Gastroesophageal sphincter (tissue), 4 donors: Measurements from ENCODE around the gene EIF3D. TPM values are rescaled to one million over a fixed set of nuclear protein-coding genes. Genes with fewer than 3 reads are reported as not detected.

ENCODE experiments used
- ATAC-seq: fragments of 150-250 bp; one replicate; pipeline ENCODE4 v1.9.1; 2016; ENCODE audit warnings: mild to moderate bottlenecking, moderate library complexity
- H3K27ac ChIP-seq, 4 donors: fragments of 200-600 bp; sonication (generic) in 3 of 4; 1 replicate in 3 of 4; 2 replicates in 1 of 4; pipeline ENCODE4 v1.5.1; 2016 to 2019
- H3K27me3 ChIP-seq: fragments of 200-600 bp; sonication (generic); one replicate; pipeline ENCODE4 v1.5.1; 2019
- H3K36me3 ChIP-seq, 2 donors: fragments of 200-600 bp; sonication (generic); one replicate each; pipeline ENCODE4 v1.5.1; 2019; ENCODE audit warnings: control low read depth in 1 of 2
- H3K4me1 ChIP-seq, 3 donors: fragments of 200-600 bp; sonication (generic); 1 replicate in 2 of 3; 2 replicates in 1 of 3; pipeline ENCODE4 v1.5.1; 2016 to 2019; ENCODE audit warnings: control low read depth in 2 of 3
- H3K4me3 ChIP-seq, 2 donors: fragments of 200-600 bp; sonication (generic); one replicate each; pipeline ENCODE4 v1.5.1; 2019; ENCODE audit warnings: mild to moderate bottlenecking in 1 of 2, moderate library complexity in 1 of 2
- H3K9me3 ChIP-seq, 3 donors: fragments of 200-600 bp; sonication (generic); one replicate each; pipeline ENCODE4 v1.5.1; 2017 to 2019; ENCODE audit warnings: control low read depth in 2 of 3
- CTCF ChIP-seq, 4 experiments: fragments of 200-600 bp in 2 of 4; fragments of 450-650 bp in 2 of 4; sonication (generic) in 1 of 4; IDR thresholded peaks; one replicate each; pipeline ENCODE4 v1.5.1; 2017 to 2019; ENCODE audit warnings: antibody characterized with exemption in 4 of 4, mild to moderate bottlenecking in 2 of 4, moderate library complexity in 2 of 4
- EP300 ChIP-seq: sonication (generic); formaldehyde crosslinking; IDR thresholded peaks from one replicate; pipeline ENCODE4 v1.6.1; 2017; ENCODE audit warnings: antibody characterized with exemption, mild to moderate bottlenecking
- POLR2A ChIP-seq, 2 donors: fragments of 450-650 bp; IDR thresholded peaks; one replicate each; pipeline ENCODE4 v1.6.1; 2017; ENCODE audit warnings: antibody characterized with exemption in 2 of 2, mild to moderate bottlenecking in 2 of 2, moderate library complexity in 1 of 2
- POLR2AphosphoS5 ChIP-seq: sonication (generic); formaldehyde crosslinking; IDR thresholded peaks from one replicate; pipeline ENCODE4 v1.6.1; 2017; ENCODE audit warnings: antibody characterized with exemption
- WGBS, 2 donors: methylation state at CpG; one replicate each; pipeline ENCODE4 v1.1.5; 2018; ENCODE audit warnings: low coverage in 1 of 2; 5-methylcytosine and 5-hydroxymethylcytosine counted together
- total RNA-seq, 4 donors: library from RNA; depleted of rRNA; stranded (reverse); fragments of >200 nt; gene quantifications; one replicate each; pipeline ENCODE4 v1.1.0, GENCODE V29; 2016

The EIF3D gene
- total RNA-seq, 4 donors from 2014 or later = 244 to 309 (median 271) TPM

GRCh38 chr22:36552289-36552688, 23.3 kb upstream of the EIF3D start:
- Histone ChIP-seq H3K27ac (no peak overlapping the region), H3K36me3 (no peaks in the 10 kb centered on the region), H3K27me3 (peaks cover 85% of the 10 kb centered on the region), H3K4me1 (no peaks in the 10 kb centered on the region), H3K4me3 (no peak overlapping the region), H3K9me3 (no peaks in the 10 kb centered on the region)
- 10 to 50% methylated on average over 1 of the region's 1 CpG for WGBS, 2 donors
- no peak for ATAC-seq
- TF ChIP-seq EP300 = no peak
- TF ChIP-seq POLR2AphosphoS5 = no peak
- no peak for TF ChIP-seq CTCF (IDR thresholded peaks at IDR 0.05)
- no peak for TF ChIP-seq POLR2A (IDR thresholded peaks at IDR 0.05)

GRCh38 chr22:36550701-36551495, 21.9 kb upstream of the EIF3D start:
- ATAC-seq = no peak
- Histone ChIP-seq H3K4me3 (no peak overlapping the region), H3K27ac (no peak overlapping the region), H3K9me3 (no peaks in the 10 kb centered on the region), H3K36me3 (no peaks in the 10 kb centered on the region), H3K27me3 (peaks cover 90% of the 10 kb centered on the region), H3K4me1 (no peaks in the 10 kb centered on the region)
- WGBS, 2 donors = 32 to 60% methylated on average over 5 to 11 of the region's 13 CpGs
- TF ChIP-seq CTCF (IDR thresholded peaks at IDR 0.05) = no peak

DNA sequence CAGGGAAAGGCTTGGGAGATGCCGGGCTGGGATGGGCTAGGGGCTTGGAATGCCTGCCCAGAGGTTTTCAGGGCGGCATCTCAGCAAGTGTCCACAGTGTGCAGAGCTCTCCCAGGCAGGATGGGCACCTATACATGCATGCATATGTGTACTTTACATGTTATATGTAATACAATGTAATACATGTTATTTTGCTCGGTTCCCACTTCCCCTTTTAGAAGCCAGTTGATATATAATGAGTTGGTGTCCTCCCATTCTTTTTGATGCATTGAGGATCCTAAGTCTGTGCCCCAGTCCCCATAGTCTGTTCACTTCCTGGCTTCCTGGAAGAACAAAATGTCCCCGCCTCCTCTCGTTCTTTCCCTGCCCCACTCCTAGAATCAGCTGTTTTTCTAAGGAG, 20.1 kb upstream of the EIF3D start:
- peaks cover 83% of the 10 kb centered on the region for H3K27me3 ChIP-seq
- no peaks in the 10 kb centered on the region for H3K36me3 ChIP-seq
- H3K27ac ChIP-seq = no peak overlapping the region
- 46% methylated on average over 3 of the region's 5 CpGs; no CpG with 5 or more reads in 1 of the 2 donors for WGBS, 2 donors
- no peak for ATAC-seq
- no peaks in the 10 kb centered on the region for H3K9me3 ChIP-seq
- no peak overlapping the region for H3K4me3 ChIP-seq
- no peaks in the 10 kb centered on the region for H3K4me1 ChIP-seq
- TF ChIP-seq CTCF (IDR thresholded peaks at IDR 0.05) (no peak), POLR2A (IDR thresholded peaks at IDR 0.05) (no peak)

DNA sequence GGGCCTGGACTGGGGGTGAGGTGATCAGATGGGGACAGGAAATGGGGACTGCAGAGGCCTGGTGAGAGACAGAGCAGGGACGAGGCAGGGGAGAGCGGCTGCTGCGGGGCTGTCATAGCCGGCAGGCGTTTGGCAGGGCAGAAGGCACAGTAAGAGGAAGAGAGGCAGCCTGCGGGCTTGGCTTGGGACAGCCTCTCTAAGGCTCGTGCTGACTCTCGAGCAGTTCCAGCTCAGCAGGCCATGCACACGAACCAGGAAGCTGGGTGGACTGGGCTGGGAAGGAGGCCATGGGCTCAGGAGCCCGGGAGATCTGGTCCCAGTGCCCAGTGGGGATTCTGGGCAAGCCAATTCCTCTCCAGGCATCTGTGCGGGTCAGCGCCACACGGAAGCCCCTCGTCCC, 19.6 kb upstream of the EIF3D start:
- Histone ChIP-seq H3K4me1 (no peaks in the 10 kb centered on the region), H3K27me3 (peaks cover 79% of the 10 kb centered on the region), H3K9me3 (no peaks in the 10 kb centered on the region), H3K36me3 (no peaks in the 10 kb centered on the region), H3K27ac (no peak overlapping the region), H3K4me3 (no peak overlapping the region)
- ATAC-seq = no peak
- no peak for TF ChIP-seq POLR2A (IDR thresholded peaks at IDR 0.05)
- no peak for TF ChIP-seq POLR2AphosphoS5
- no peak for TF ChIP-seq EP300
- no peak for TF ChIP-seq CTCF (IDR thresholded peaks at IDR 0.05)
- WGBS, 2 donors = 37 to 40% methylated on average over 1 to 6 of the region's 14 CpGs

DNA sequence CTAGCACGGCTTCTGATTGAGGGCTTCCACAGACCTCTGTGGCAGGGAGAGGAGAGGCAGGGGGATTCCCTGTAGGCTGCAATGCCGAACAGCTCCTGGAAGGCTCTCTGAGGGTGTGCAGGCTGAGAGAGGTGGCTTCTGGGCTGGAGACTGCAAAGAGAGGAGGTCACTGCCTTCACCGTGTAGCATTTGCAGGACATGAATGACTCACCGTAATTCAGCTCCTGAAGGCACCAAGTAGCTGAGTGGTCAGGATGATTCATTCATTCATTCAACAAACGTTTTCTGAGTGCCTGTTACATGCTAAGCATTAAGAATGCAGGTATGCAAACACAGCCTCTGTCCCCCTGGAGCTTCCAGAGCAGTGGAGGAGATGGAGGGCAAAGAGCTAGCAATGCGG, 18.0 kb upstream of the EIF3D start:
- TF ChIP-seq EP300 (no peak), POLR2AphosphoS5 (no peak), CTCF (IDR thresholded peaks at IDR 0.05) (no peak), POLR2A (IDR thresholded peaks at IDR 0.05) (no peak)
- Histone ChIP-seq H3K27ac (no peak overlapping the region), H3K9me3 (no peaks in the 10 kb centered on the region), H3K36me3 (no peaks in the 10 kb centered on the region), H3K27me3 (peaks cover 62% of the 10 kb centered on the region), H3K4me1 (no peaks in the 10 kb centered on the region), H3K4me3 (no peak overlapping the region)
- 36 to 43% methylated on average over 2 to 6 of the region's 6 CpGs for WGBS, 2 donors
- ATAC-seq = no peak
